ENCODE measurements around the gene SMG9.

Gene SMG9

GRCh38 chr19:43779820-43780219 is 25.1 kb upstream of the SMG9 start:
- peak overlapping the region; percentile 85 for H3K4me3 ChIP-seq (ENCODE audit: insufficient read depth, low read length, poor library complexity, severe bottlenecking)
- no peak overlapping the region for H2AFZ ChIP-seq (ENCODE audit: low read depth, low read length, severe bottlenecking)
- H3K4me2 ChIP-seq (ENCODE audit: low read depth, low read length, poor library complexity, severe bottlenecking): peak overlapping the region; percentile 96
- no peaks in the 10 kb centered on the region for H3K27me3 ChIP-seq (ENCODE audit: low read length)
- no peaks in the 10 kb centered on the region for H3K36me3 ChIP-seq (ENCODE audit: low read length)
- no peak for TF ChIP-seq EZH2phosphoT487 (conservative IDR thresholded peaks at IDR 0.05; ENCODE audit: low read length)
- TF ChIP-seq, protein P1, sequence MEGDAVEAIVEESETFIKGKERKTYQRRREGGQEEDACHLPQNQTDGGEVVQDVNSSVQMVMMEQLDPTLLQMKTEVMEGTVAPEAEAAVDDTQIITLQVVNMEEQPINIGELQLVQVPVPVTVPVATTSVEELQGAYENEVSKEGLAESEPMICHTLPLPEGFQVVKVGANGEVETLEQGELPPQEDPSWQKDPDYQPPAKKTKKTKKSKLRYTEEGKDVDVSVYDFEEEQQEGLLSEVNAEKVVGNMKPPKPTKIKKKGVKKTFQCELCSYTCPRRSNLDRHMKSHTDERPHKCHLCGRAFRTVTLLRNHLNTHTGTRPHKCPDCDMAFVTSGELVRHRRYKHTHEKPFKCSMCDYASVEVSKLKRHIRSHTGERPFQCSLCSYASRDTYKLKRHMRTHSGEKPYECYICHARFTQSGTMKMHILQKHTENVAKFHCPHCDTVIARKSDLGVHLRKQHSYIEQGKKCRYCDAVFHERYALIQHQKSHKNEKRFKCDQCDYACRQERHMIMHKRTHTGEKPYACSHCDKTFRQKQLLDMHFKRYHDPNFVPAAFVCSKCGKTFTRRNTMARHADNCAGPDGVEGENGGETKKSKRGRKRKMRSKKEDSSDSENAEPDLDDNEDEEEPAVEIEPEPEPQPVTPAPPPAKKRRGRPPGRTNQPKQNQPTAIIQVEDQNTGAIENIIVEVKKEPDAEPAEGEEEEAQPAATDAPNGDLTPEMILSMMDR (IDR thresholded peaks at IDR 0.05; ENCODE audit: insufficient read depth, low read length, poor library complexity, severe bottlenecking): no peak
- no peaks in the 10 kb centered on the region for H3K9me2 ChIP-seq (replicated peaks; ENCODE audit: insufficient read depth, low read length)
- H3K9me3 ChIP-seq (ENCODE audit: insufficient read depth, low read length): no peaks in the 10 kb centered on the region
- H3K27ac ChIP-seq (ENCODE audit: low read depth, low read length): peak overlapping the region; percentile 97
- no peaks in the 10 kb centered on the region for H4K20me1 ChIP-seq (ENCODE audit: low read depth, low read length)
- peaks cover 42% of the 10 kb centered on the region for H3F3A ChIP-seq (ENCODE audit: insufficient read depth)
- H3K9ac ChIP-seq (ENCODE audit: low read length): peak overlapping the region; percentile 79
- H3K79me2 ChIP-seq (ENCODE audit: insufficient read depth, low read length): peaks cover 55% of the 10 kb centered on the region

DNA sequence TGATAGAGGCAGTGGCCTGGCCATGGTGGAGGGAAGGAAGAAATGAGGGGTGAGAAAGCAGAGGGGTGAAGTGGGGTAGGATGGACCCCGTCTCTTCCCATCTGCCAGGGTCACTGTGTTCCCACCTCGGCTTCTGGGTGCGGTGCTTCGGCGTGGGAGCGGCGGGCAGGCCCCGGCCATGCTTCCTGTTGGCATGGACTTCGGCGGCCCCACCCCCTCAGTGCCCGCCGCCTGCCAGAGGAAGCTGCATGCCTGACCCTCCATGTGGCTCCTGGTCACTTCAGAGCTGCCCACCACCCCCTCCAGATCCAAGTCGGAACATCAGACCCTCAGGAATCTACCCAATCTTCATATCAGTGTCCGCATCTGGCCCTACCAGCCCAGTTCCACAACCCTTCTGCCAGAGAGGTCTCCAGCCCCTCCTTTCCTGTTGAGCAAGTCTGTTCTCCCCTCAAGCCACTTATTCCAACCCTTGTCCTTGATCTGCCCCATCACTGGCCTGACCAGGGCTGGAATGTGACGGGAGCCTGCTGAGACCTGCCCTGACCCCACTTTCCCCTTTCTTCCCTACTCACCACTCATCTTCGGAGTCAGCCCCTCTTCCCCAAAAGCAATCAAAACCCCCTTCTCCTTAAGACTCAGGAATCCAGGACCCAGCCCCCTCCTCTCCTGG is 24.5 kb upstream of the SMG9 start:
- H2AFZ ChIP-seq (ENCODE audit: low read depth, low read length, severe bottlenecking): no peak overlapping the region
- TF ChIP-seq EZH2phosphoT487 (conservative IDR thresholded peaks at IDR 0.05; ENCODE audit: low read length): no peak
- TF ChIP-seq, protein P1 (IDR thresholded peaks at IDR 0.05; ENCODE audit: insufficient read depth, low read length, poor library complexity, severe bottlenecking): no peak
- no peaks in the 10 kb centered on the region for H3K9me3 ChIP-seq (ENCODE audit: insufficient read depth, low read length)
- H3F3A ChIP-seq (ENCODE audit: insufficient read depth): peaks cover 37% of the 10 kb centered on the region
- H3K9me2 ChIP-seq (replicated peaks; ENCODE audit: insufficient read depth, low read length): no peaks in the 10 kb centered on the region
- no peaks in the 10 kb centered on the region for H4K20me1 ChIP-seq (ENCODE audit: low read depth, low read length)
- H3K9ac ChIP-seq (ENCODE audit: low read length): peak overlapping the region; percentile 79
- peak overlapping the region; percentile 85 for H3K4me3 ChIP-seq (ENCODE audit: insufficient read depth, low read length, poor library complexity, severe bottlenecking)
- peak overlapping the region; percentile 96 for H3K4me2 ChIP-seq (ENCODE audit: low read depth, low read length, poor library complexity, severe bottlenecking)
- no peaks in the 10 kb centered on the region for H3K27me3 ChIP-seq (ENCODE audit: low read length)
- H3K27ac ChIP-seq (ENCODE audit: low read depth, low read length): peak overlapping the region; percentile 97
- H3K36me3 ChIP-seq (ENCODE audit: low read length): no peaks in the 10 kb centered on the region
- H3K79me2 ChIP-seq (ENCODE audit: insufficient read depth, low read length): peaks cover 55% of the 10 kb centered on the region

DNA sequence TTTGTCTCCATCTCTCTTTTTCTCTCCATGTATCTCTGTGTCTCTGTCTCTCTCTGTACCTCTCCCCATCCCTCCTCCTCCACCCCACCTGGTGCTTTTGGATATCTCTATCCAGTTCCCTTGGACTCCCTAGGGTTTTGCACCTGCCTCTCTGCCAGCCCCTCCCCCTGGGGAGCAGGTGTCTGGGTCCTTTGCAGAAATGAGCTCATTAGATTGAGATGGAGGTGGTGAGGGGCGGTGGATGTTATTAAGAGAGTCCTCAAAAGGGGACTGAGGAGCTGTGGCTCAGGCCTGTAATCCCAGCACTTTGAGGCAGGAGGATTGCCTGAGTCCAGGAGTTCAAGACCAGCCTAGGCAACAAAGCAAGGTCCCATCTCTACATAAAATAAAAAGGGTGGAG is 23.9 kb upstream of the SMG9 start:
- TF ChIP-seq EZH2phosphoT487 (conservative IDR thresholded peaks at IDR 0.05; ENCODE audit: low read length): no peak
- peak overlapping the region; percentile 85 for H3K4me3 ChIP-seq (ENCODE audit: insufficient read depth, low read length, poor library complexity, severe bottlenecking)
- no peaks in the 10 kb centered on the region for H3K9me2 ChIP-seq (replicated peaks; ENCODE audit: insufficient read depth, low read length)
- peak overlapping the region; percentile 96 for H3K4me2 ChIP-seq (ENCODE audit: low read depth, low read length, poor library complexity, severe bottlenecking)
- no peaks in the 10 kb centered on the region for H3K36me3 ChIP-seq (ENCODE audit: low read length)
- H3F3A ChIP-seq (ENCODE audit: insufficient read depth): peaks cover 31% of the 10 kb centered on the region
- H3K9ac ChIP-seq (ENCODE audit: low read length): peak overlapping the region; percentile 79
- no peaks in the 10 kb centered on the region for H3K9me3 ChIP-seq (ENCODE audit: insufficient read depth, low read length)
- H3K27ac ChIP-seq (ENCODE audit: low read depth, low read length): peak overlapping the region; percentile 97
- peaks cover 57% of the 10 kb centered on the region for H3K79me2 ChIP-seq (ENCODE audit: insufficient read depth, low read length)
- no peak overlapping the region for H2AFZ ChIP-seq (ENCODE audit: low read depth, low read length, severe bottlenecking)
- no peaks in the 10 kb centered on the region for H3K27me3 ChIP-seq (ENCODE audit: low read length)
- no peaks in the 10 kb centered on the region for H4K20me1 ChIP-seq (ENCODE audit: low read depth, low read length)

- peak overlapping the region; percentile 97 for H3K27ac ChIP-seq (ENCODE audit: low read depth, low read length)
- peaks cover 27% of the 10 kb centered on the region for H3F3A ChIP-seq (ENCODE audit: insufficient read depth)
These were observed 22.5 kb upstream of the SMG9 start for GRCh38 chr19:43777163-43777695.

More at GRCh38 chr19:43777163-43777695, 22.5 kb upstream of the SMG9 start:
- Histone ChIP-seq H3K36me3 (ENCODE audit: low read length) (no peaks in the 10 kb centered on the region), H4K20me1 (ENCODE audit: low read depth, low read length) (no peaks in the 10 kb centered on the region; the same call in 1 of the 2 replicates), H3K9me2 (replicated peaks; ENCODE audit: insufficient read depth, low read length) (no peaks in the 10 kb centered on the region), H3K4me3 (ENCODE audit: insufficient read depth, low read length, poor library complexity, severe bottlenecking) (peak overlapping the region; percentile 38), H3K9me3 (ENCODE audit: insufficient read depth, low read length) (no peaks in the 10 kb centered on the region), H3K4me2 (ENCODE audit: low read depth, low read length, poor library complexity, severe bottlenecking) (peak overlapping the region; percentile 96), H2AFZ (ENCODE audit: low read depth, low read length, severe bottlenecking) (no peak overlapping the region), H3K9ac (ENCODE audit: low read length) (peak overlapping the region; percentile 79), H3K27me3 (ENCODE audit: low read length) (no peaks in the 10 kb centered on the region), H3K79me2 (ENCODE audit: insufficient read depth, low read length) (peaks cover 62% of the 10 kb centered on the region)
- no peak for TF ChIP-seq EZH2phosphoT487 (conservative IDR thresholded peaks at IDR 0.05; ENCODE audit: low read length)
